DOHH2 (cell line): ENCODE measurements around the gene ZNF738.
"Not testable (repeated sequence)": the region's sequence is repeated elsewhere in the genome, so short reads cannot be mapped to it uniquely, and the experiment has no call there.

Source experiments
- H3F3A ChIP-seq: fragments of 200-600 bp; sonication (generic), shearing (Covaris generic); 2 replicates; pipeline ENCODE4 v1.6.0; 2016; ENCODE audit warnings: antibody characterized with exemption, mild to moderate bottlenecking; ENCODE audit not compliant: control insufficient read depth, insufficient read depth
- H3K27ac ChIP-seq: fragments of 200-600 bp; sonication (generic); 2 replicates; pipeline ENCODE4 v1.5.1; 2014; ENCODE audit warnings: low read depth, mild to moderate bottlenecking, low read length, moderate library complexity
- H3K27me3 ChIP-seq: fragments of 200-600 bp; sonication (generic); 2 replicates; pipeline ENCODE4 v1.6.1; 2014; ENCODE audit warnings: mild to moderate bottlenecking, low read length, mixed read lengths; ENCODE audit not compliant: control insufficient read depth
- H3K36me3 ChIP-seq: fragments of 200-600 bp; sonication (generic); 2 replicates; pipeline ENCODE4 v1.6.1; 2014; ENCODE audit warnings: mild to moderate bottlenecking, low read length, moderate library complexity, mixed read lengths; ENCODE audit not compliant: control insufficient read depth
- H3K4me1 ChIP-seq: fragments of 200-600 bp; sonication (generic); 2 replicates; pipeline ENCODE4 v1.6.1; 2014; ENCODE audit warnings: mild to moderate bottlenecking, low read length, mixed read lengths; ENCODE audit not compliant: control insufficient read depth
- H3K4me2 ChIP-seq: fragments of 200-600 bp; sonication (generic); 2 replicates; pipeline ENCODE4 v1.6.0; 2014; ENCODE audit warnings: mild to moderate bottlenecking, low read length, moderate library complexity
- H3K4me3 ChIP-seq: fragments of 200-600 bp; sonication (generic); 2 replicates; pipeline ENCODE4 v1.5.1; 2014; ENCODE audit warnings: mild to moderate bottlenecking, low read length, mixed read lengths
- H3K79me2 ChIP-seq: fragments of 200-600 bp; sonication (generic); 2 replicates; pipeline ENCODE4 v1.6.1; 2014; ENCODE audit warnings: mild to moderate bottlenecking, low read length, mixed read lengths; ENCODE audit not compliant: control insufficient read depth
- H3K9me2 ChIP-seq: fragments of 200-600 bp; sonication (generic); replicated peaks from 2 replicates; pipeline ENCODE4 v1.6.1; 2014; ENCODE audit warnings: mild to moderate bottlenecking, low read length, mixed read lengths; ENCODE audit not compliant: control insufficient read depth
- H3K9me3 ChIP-seq: fragments of 200-600 bp; sonication (generic); 2 replicates; pipeline ENCODE4 v1.6.1; 2014; ENCODE audit warnings: antibody characterized with exemption, low read length, mixed read lengths; ENCODE audit not compliant: control insufficient read depth, insufficient read depth
- H4K20me1 ChIP-seq: fragments of 200-600 bp; sonication (generic); 2 replicates; pipeline ENCODE4 v1.6.0; 2014; ENCODE audit warnings: low read depth, mild to moderate bottlenecking, antibody characterized with exemption, low read length, moderate library complexity; ENCODE audit not compliant: control insufficient read depth, insufficient read depth
- EZH2phosphoT487 ChIP-seq: fragments of 200-600 bp; sonication (generic); IDR thresholded peaks from 2 replicates; pipeline ENCODE4 v1.6.1; 2017; ENCODE audit warnings: borderline replicate concordance, mild to moderate bottlenecking, antibody characterized with exemption, low read length, moderate library complexity, mixed read lengths
- TF ChIP-seq, protein P1 (sequence below): fragments of 200-600 bp; sonication (generic); IDR thresholded peaks from one replicate; pipeline ENCODE4 v1.5.1; 2014; ENCODE audit warnings: antibody characterized with exemption, mild to moderate bottlenecking, low read depth, low read length; ENCODE audit not compliant: poor library complexity, severe bottlenecking

ZNF738 gene

DNA sequence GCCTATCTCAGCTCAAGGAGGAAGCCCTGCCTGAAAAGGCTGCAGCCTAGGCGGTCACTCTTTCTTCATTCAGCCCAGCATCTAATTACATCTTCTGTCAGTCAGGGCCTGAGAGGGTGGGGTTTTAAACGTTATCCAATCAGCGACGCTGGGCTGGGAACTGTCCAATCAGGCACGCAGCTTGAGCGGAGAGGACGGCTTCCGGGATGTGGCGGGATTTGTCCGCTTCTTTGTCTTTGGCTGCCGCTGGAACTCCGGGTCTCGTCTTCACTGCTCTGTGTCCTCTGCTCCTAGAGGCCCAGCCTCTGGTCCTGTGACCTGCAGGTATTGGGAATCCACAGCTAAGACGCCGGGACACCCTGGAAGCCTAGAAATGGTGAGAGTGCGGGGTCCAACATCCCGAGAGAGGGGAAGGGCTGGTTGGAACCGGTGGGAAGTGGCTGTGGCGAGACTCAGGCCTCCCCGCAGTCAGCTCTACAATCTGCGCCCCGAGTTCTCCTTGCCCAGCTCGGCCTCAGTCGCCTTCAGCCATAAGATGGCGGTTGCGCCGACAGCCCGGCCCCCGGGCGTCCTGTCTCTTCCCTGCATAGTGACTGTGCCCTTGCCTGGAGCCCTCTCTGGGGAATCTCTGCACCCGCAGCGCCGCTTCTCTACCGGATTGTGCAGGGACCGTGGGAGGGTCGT is at the start of gene ZNF738:
Gene ZNF738 (plus strand): TSS at position 233 of the 684 bp plus-strand sequence. CDS start 141 bp downstream, at position 374.
- Histone ChIP-seq H3K4me2 (peak within 1 kb of the TSS; percentile 60), H3K4me1 (peaks cover 12% of the 10 kb centered on the region), H3K36me3 (peaks cover 42% of the 10 kb centered on the region), H3K27me3 (no peaks in the 10 kb centered on the region), H3F3A (no peaks in the 10 kb centered on the region), H3K9me2 (no peaks in the 10 kb centered on the region), H4K20me1 (no peaks in the 10 kb centered on the region), H3K9me3 (peaks cover 13% of the 10 kb centered on the region), H3K4me3 (peak within 1 kb of the TSS; percentile 87), H3K79me2 (peaks cover 35% of the 10 kb centered on the region), H3K27ac (peak within 1 kb of the TSS; percentile 60)
- TF ChIP-seq EZH2phosphoT487: no peak
- TF ChIP-seq, protein P1, sequence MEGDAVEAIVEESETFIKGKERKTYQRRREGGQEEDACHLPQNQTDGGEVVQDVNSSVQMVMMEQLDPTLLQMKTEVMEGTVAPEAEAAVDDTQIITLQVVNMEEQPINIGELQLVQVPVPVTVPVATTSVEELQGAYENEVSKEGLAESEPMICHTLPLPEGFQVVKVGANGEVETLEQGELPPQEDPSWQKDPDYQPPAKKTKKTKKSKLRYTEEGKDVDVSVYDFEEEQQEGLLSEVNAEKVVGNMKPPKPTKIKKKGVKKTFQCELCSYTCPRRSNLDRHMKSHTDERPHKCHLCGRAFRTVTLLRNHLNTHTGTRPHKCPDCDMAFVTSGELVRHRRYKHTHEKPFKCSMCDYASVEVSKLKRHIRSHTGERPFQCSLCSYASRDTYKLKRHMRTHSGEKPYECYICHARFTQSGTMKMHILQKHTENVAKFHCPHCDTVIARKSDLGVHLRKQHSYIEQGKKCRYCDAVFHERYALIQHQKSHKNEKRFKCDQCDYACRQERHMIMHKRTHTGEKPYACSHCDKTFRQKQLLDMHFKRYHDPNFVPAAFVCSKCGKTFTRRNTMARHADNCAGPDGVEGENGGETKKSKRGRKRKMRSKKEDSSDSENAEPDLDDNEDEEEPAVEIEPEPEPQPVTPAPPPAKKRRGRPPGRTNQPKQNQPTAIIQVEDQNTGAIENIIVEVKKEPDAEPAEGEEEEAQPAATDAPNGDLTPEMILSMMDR: no peak

DNA sequence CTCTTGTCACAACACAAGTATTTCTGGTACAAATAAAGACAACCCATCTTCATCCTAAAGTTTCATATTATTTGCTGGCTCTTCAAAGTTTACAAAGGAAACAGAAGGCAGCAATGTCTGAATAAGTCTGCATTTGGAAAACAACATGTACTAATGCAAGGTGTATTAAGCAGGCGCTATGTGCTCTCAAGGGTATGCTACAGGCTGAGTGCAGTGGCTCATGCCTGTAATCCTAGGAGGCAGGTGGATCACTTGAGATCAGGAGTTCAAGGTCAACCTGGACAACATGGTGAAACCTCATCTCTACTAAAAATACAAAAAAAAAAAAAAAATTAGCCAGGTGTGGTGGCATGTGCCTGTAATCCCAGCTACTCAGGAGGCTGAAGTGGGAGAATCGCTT is 46.0 kb upstream of the ZNF738 start:
- not testable (repeated sequence) for H3K4me3 ChIP-seq, H3K4me1 ChIP-seq, H3K27me3 ChIP-seq, H3K27ac ChIP-seq, H3F3A ChIP-seq, H3K4me2 ChIP-seq, H4K20me1 ChIP-seq, H3K9me3 ChIP-seq, H3K9me2 ChIP-seq
- Histone ChIP-seq H3K36me3 (peaks cover 25% of the 10 kb centered on the region), H3K79me2 (peaks cover 58% of the 10 kb centered on the region)

DNA sequence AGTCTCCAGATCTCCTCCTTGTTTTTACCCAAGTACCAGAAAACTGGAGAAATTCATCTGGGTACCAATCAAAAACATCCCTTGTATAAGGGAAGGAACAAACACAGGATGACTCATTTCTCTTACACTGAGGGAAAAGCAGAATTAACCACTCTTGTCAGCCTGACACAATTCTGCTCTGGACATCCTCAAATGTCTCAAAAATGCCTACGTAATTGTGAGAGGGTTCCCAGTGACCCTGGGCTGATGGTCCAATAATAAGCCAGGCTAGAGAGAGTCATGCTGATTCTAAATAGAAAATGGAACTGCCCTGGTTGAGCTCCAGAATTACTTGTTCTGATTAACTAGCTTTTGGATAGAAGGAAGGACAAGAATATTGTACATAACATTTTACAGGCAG is 44.1 kb upstream of the ZNF738 start:
- H3K4me3 ChIP-seq: no peak overlapping the region
- H3K4me1 ChIP-seq: no peaks in the 10 kb centered on the region
- H3K79me2 ChIP-seq: peaks cover 74% of the 10 kb centered on the region
- no peaks in the 10 kb centered on the region for H4K20me1 ChIP-seq
- H3K36me3 ChIP-seq: peaks cover 25% of the 10 kb centered on the region
- H3K27me3 ChIP-seq: no peaks in the 10 kb centered on the region
- H3K9me2 ChIP-seq: no peaks in the 10 kb centered on the region
- no peaks in the 10 kb centered on the region for H3F3A ChIP-seq
- H3K9me3 ChIP-seq: no peaks in the 10 kb centered on the region; the same call in none of the 2 replicates
- H3K4me2 ChIP-seq: no peak overlapping the region
- H3K27ac ChIP-seq: no peak overlapping the region
- no peak for TF ChIP-seq EZH2phosphoT487
- TF ChIP-seq, protein P1: no peak

DNA sequence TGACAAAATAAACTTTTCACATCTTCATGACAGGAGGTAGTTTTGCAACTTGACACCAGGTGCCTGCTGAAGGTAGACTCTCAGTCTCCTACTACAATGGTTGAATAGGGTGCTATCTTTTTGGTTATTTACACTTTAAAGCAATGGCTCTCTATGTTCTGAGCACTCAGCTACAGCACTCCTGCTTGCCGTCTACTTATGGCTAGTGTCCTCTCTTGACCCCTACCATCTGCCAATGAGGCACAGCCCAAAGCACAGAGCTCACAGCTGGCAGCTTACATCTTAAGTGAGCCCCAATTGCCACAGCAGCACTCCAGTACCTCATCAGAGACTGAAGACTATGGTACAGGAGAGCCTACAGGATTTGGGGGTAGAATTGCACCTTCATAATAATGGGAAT is 41.0 kb upstream of the ZNF738 start:
- H3K9me2 ChIP-seq: no peaks in the 10 kb centered on the region
- peaks cover 85% of the 10 kb centered on the region for H3K79me2 ChIP-seq
- H3K27me3 ChIP-seq: no peaks in the 10 kb centered on the region
- no peaks in the 10 kb centered on the region for H3F3A ChIP-seq
- no peak for TF ChIP-seq EZH2phosphoT487
- no peak overlapping the region for H3K4me2 ChIP-seq
- H3K9me3 ChIP-seq: no peaks in the 10 kb centered on the region; the same call in 1 of the 2 replicates
- no peak overlapping the region for H3K27ac ChIP-seq
- H3K4me3 ChIP-seq: no peak overlapping the region
- no peaks in the 10 kb centered on the region for H4K20me1 ChIP-seq
- no peaks in the 10 kb centered on the region for H3K4me1 ChIP-seq
- peaks cover 23% of the 10 kb centered on the region for H3K36me3 ChIP-seq
